Measurements from ENCODE around the gene SH3BP4. TPM values are rescaled to one million over a fixed set of nuclear protein-coding genes. Genes with fewer than 3 reads are reported as not detected.
"Not testable (repeated sequence)": the region's sequence is repeated elsewhere in the genome, so short reads cannot be mapped to it uniquely, and the experiment has no call there.

SH3BP4 gene
- polyA plus RNA-seq, 4 donors, result 3.6 to 36.7 (median 17.4) TPM

DNA sequence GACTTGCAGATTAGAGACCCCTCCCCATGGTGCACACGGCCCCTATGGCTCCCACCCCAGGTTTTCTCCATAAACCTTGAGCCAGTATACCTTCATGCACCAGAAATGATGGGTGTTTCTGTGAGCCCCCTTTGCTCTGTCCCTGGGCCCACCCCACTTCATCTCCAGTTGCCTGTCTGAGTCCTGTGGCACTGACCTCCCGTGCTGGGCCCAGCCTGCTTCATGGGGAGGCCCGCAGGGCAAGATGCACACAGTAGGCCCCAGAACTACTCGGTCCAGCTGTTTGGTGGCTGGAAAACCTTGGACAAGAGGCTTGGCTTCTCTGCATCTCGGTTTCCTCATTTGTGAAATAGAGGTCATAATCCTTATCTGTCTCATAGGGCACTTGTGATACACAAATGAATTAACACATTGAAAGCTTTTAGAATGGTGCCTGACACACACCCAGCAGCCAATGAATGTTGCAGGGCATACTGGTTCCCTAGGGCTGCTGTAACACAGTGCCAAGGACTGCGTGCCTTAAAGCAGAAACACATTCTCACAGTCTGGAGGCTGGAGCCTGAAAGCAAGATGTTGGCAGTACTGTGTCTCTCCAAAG lies 58.4 kb downstream of the SH3BP4 start:
- Histone ChIP-seq H3K36me3 (ENCODE audit: control insufficient read depth in 3 of 3, insufficient read depth in 2 of 3, low read depth in 1 of 3, low read length in 3 of 3) (peaks cover 0 to 32% (median 0%) of the 10 kb centered on the region in 3 donors), H3K27me3 (ENCODE audit: control insufficient read depth in 3 of 3, insufficient read depth in 3 of 3, low read length in 3 of 3) (no peaks in the 10 kb centered on the region), H3K9me3 (ENCODE audit: control insufficient read depth in 2 of 2, insufficient read depth in 1 of 2, low read depth in 1 of 2, low read length in 1 of 2) (peaks cover 0 to 9% of the 10 kb centered on the region in 2 donors), H3K4me3 (ENCODE audit: low read depth in 1 of 3, low read length in 3 of 3) (no peak overlapping the region), H3K27ac (ENCODE audit: low read depth in 1 of 3, low read length in 2 of 3) (peak overlapping the region in 2 of 3 donors; percentile 78 to 81), H3K4me1 (ENCODE audit: control insufficient read depth in 3 of 3, insufficient read depth in 2 of 3, low read depth in 1 of 3, low read length in 2 of 3) (peaks cover 4 to 61% (median 5%) of the 10 kb centered on the region in 3 donors)
- peak; percentile 44 to 77 for DNase-seq
- 26 to 64% (median 36%) methylated on average over 6 of the region's 6 CpGs for WGBS, 3 donors
- FAIRE-seq, result no peak

DNA sequence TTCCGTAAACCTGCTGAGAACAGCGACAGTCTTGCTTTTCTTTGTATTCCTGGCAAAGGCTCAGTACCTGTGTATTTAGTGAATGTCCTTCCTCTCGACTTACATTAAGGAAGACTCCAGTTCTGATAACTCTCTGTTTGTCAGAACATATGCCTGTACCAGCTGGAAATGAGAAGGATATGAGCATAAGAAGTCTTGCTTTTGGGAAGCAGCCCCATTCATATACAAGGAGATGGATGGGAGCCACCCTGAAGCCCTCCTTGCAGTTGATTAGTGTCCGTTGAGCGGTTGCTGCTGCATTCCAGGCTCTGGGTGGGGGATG lies 59.8 kb downstream of the SH3BP4 start:
- H3K4me1 ChIP-seq (ENCODE audit: control insufficient read depth in 3 of 3, insufficient read depth in 2 of 3, low read depth in 1 of 3, low read length in 2 of 3), result peaks cover 4 to 48% (median 5%) of the 10 kb centered on the region in 3 donors
- no peak overlapping the region for H3K27ac ChIP-seq (ENCODE audit: low read depth in 1 of 3, low read length in 2 of 3)
- no peaks in the 10 kb centered on the region for H3K27me3 ChIP-seq (ENCODE audit: control insufficient read depth in 3 of 3, insufficient read depth in 3 of 3, low read length in 3 of 3)
- WGBS, 3 donors, result 77 to 88% (median 83%) methylated on average over 5 of the region's 5 CpGs
- DNase-seq (no peak), FAIRE-seq (no peak)
- peaks cover 0 to 31% (median 0%) of the 10 kb centered on the region in 3 donors for H3K36me3 ChIP-seq (ENCODE audit: control insufficient read depth in 3 of 3, insufficient read depth in 2 of 3, low read depth in 1 of 3, low read length in 3 of 3)
- peaks cover 0 to 15% of the 10 kb centered on the region in 2 donors for H3K9me3 ChIP-seq (ENCODE audit: control insufficient read depth in 2 of 2, insufficient read depth in 1 of 2, low read depth in 1 of 2, low read length in 1 of 2)
- H3K4me3 ChIP-seq (ENCODE audit: low read depth in 1 of 3, low read length in 3 of 3), result no peak overlapping the region

DNA sequence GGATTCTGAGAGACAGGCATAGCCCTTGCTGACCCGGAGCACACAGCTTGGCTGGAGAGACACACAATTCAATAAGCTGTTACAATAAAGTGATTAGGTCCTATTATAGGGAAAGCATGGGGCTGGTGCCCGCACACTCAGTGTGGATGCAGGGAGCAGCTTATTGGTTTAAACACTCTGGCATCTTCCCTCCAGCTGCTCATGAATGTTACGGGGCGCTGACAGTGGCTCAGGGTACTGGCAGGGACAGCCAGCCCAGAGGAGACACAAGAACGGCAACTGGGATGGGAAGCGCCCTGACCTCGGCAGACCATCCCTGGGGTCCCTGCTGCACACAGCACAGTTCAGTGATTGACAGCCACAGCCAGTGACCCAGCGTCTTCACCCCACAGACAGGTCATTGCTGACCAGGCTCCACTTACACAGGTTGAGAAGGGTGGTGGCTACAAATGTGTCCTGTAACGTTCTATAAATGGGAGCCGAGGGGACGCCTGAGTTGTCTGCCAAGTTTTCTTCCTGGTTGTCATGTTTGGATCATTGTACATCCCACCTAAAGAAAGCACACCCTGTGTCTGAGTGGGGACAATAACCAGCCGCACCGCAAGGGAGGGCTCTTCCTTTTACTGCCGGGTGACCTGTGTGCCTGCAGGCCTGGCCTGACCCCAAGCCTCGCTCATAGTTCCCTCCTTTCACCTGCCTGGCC lies 60.3 kb downstream of the SH3BP4 start:
- Histone ChIP-seq H3K4me1 (ENCODE audit: control insufficient read depth in 3 of 3, insufficient read depth in 2 of 3, low read depth in 1 of 3, low read length in 2 of 3) (peaks cover 4 to 43% (median 5%) of the 10 kb centered on the region in 3 donors), H3K4me3 (ENCODE audit: low read depth in 1 of 3, low read length in 3 of 3) (no peak overlapping the region), H3K27me3 (ENCODE audit: control insufficient read depth in 3 of 3, insufficient read depth in 3 of 3, low read length in 3 of 3) (no peaks in the 10 kb centered on the region), H3K9me3 (ENCODE audit: control insufficient read depth in 2 of 2, insufficient read depth in 1 of 2, low read depth in 1 of 2, low read length in 1 of 2) (peaks cover 0 to 15% of the 10 kb centered on the region in 2 donors), H3K36me3 (ENCODE audit: control insufficient read depth in 3 of 3, insufficient read depth in 2 of 3, low read depth in 1 of 3, low read length in 3 of 3) (peaks cover 0 to 29% (median 0%) of the 10 kb centered on the region in 3 donors), H3K27ac (ENCODE audit: low read depth in 1 of 3, low read length in 2 of 3) (no peak overlapping the region)
- WGBS, 3 donors, result 68 to 81% (median 77%) methylated on average over 15 of the region's 15 CpGs
- no peak for DNase-seq
- FAIRE-seq, result no peak

DNA sequence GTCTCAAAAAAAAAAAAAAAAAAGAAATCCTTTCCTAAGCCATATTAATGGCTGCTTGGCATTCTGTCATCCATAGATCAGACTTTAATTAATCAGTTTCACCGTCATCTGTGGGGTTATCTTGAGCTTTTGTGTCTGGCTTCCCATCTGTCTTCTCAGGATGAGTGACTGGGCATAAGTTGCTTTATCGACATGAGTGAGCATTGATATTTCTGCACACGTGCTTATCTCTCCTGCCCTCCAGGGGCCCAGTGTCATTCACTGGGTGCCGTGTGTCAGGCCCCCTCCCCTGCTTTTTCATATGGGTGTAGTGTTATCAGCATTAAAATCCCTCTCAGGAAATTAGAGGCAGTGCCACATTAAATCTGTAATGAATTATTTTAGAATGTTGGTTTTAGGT lies 65.6 kb downstream of the SH3BP4 start:
- H3K4me1 ChIP-seq (ENCODE audit: control insufficient read depth in 3 of 3, insufficient read depth in 2 of 3, low read depth in 1 of 3, low read length in 2 of 3), result peaks cover 0 to 4% (median 0%) of the 10 kb centered on the region in 3 donors
- H3K27me3 ChIP-seq (ENCODE audit: control insufficient read depth in 3 of 3, insufficient read depth in 3 of 3, low read length in 3 of 3), result no peaks in the 10 kb centered on the region
- no peak overlapping the region for H3K27ac ChIP-seq (ENCODE audit: low read depth in 1 of 3, low read length in 2 of 3)
- peaks cover 0 to 36% (median 0%) of the 10 kb centered on the region in 3 donors for H3K36me3 ChIP-seq (ENCODE audit: control insufficient read depth in 3 of 3, insufficient read depth in 2 of 3, low read depth in 1 of 3, low read length in 3 of 3)
- H3K4me3 ChIP-seq (ENCODE audit: low read depth in 1 of 3, low read length in 3 of 3), result no peak overlapping the region
- DNase-seq (no peak), FAIRE-seq (no peak)
- 55 to 67% (median 55%) methylated on average over 4 of the region's 4 CpGs for WGBS, 3 donors
- H3K9me3 ChIP-seq (ENCODE audit: control insufficient read depth in 2 of 2, insufficient read depth in 1 of 2, low read depth in 1 of 2, low read length in 1 of 2), result peaks cover 0 to 15% of the 10 kb centered on the region in 2 donors

DNA sequence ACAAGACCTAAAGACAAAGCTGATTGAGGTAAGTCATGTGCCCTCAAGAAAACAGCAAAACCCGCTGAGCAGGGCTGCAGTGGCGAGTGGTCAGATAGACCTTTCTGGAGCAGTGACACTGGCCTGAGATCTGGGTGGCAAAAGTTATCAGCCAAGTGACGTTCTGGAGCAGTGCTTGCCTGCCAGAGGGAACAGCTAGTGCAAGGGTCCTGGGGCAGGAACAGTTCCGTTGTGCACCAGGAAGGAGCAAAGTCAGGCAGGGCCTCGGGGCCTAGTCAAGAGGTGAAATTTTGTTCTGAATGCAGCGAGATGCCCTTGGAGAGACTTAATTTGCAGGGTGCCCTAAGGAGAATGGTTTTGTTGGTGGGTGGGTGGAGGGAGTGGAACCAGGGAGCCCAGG lies 67.0 kb downstream of the SH3BP4 start:
- Histone ChIP-seq H3K4me1 (ENCODE audit: control insufficient read depth in 3 of 3, insufficient read depth in 2 of 3, low read depth in 1 of 3, low read length in 2 of 3) (peaks cover 0 to under 1% (median 0%) of the 10 kb centered on the region in 3 donors), H3K27me3 (ENCODE audit: control insufficient read depth in 3 of 3, insufficient read depth in 3 of 3, low read length in 3 of 3) (no peaks in the 10 kb centered on the region), H3K27ac (ENCODE audit: low read depth in 1 of 3, low read length in 2 of 3) (no peak overlapping the region), H3K36me3 (ENCODE audit: control insufficient read depth in 3 of 3, insufficient read depth in 2 of 3, low read depth in 1 of 3, low read length in 3 of 3) (peaks cover 0 to 30% (median 0%) of the 10 kb centered on the region in 3 donors), H3K9me3 (ENCODE audit: control insufficient read depth in 2 of 2, insufficient read depth in 1 of 2, low read depth in 1 of 2, low read length in 1 of 2) (peaks cover 0 to 15% of the 10 kb centered on the region in 2 donors), H3K4me3 (ENCODE audit: low read depth in 1 of 3, low read length in 3 of 3) (no peak overlapping the region)
- DNase-seq, result no peak
- FAIRE-seq, result no peak
- WGBS, 3 donors, result 88 to 90% (median 89%) methylated on average over 6 of the region's 6 CpGs

DNA sequence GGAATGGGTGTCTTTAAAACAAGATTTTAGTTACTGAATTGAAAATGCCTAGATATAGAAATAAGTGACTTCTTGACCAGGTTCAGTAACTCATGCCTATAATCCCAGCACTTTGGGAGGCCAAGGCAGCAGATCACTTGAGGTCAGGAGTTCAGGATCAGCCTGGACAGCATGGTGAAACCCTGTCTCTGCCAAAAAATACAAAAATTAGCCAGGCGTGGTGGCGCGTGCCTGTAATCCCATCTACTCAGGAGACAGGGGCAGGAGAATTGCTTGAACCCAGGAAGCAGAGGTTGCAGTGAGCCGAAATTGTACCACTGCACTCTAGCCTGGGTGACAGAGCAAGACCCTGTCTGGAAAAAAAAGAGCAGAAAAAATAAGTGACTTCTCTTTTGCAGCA lies 68.3 kb downstream of the SH3BP4 start:
- not testable (repeated sequence) for DNase-seq; H3K27me3 ChIP-seq (ENCODE audit: control insufficient read depth in 3 of 3, insufficient read depth in 3 of 3, low read length in 3 of 3); FAIRE-seq; H3K9me3 ChIP-seq (ENCODE audit: control insufficient read depth in 2 of 2, insufficient read depth in 1 of 2, low read depth in 1 of 2, low read length in 1 of 2); H3K27ac ChIP-seq (ENCODE audit: low read depth in 1 of 3, low read length in 2 of 3); H3K4me3 ChIP-seq (ENCODE audit: low read depth in 1 of 3, low read length in 3 of 3)
- Histone ChIP-seq H3K36me3 (ENCODE audit: control insufficient read depth in 3 of 3, insufficient read depth in 2 of 3, low read depth in 1 of 3, low read length in 3 of 3) (peaks cover 0 to 26% (median 0%) of the 10 kb centered on the region in 3 donors), H3K4me1 (ENCODE audit: control insufficient read depth in 3 of 3, insufficient read depth in 2 of 3, low read depth in 1 of 3, low read length in 2 of 3) (peaks cover 3 to 12% (median 10%) of the 10 kb centered on the region in 3 donors)
- WGBS, 3 donors, result 90 to 95% (median 93%) methylated on average over 4 of the region's 4 CpGs

DNA sequence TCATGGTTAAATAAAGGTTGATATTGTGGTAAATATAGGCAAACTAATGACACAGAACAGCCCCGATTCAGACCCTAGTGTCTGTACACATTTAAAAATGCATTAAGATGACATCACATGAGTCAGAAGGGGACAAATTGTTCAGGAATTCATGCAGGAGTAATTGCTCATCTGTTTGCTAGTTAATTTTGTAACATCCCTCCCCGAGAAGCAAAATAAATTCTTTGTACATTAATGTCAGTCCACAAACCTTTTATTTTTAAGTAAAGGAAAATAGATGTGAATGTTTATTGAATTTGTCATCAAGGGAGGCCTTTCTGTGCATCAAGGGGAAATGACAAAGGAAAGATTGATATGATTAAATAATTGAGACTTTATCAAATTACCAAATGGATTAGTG lies 69.9 kb downstream of the SH3BP4 start:
- WGBS, 3 donors, result 61 to 85% (median 73%) methylated on average over 2 of the region's 2 CpGs
- FAIRE-seq, result no peak
- Histone ChIP-seq H3K4me1 (ENCODE audit: control insufficient read depth in 3 of 3, insufficient read depth in 2 of 3, low read depth in 1 of 3, low read length in 2 of 3) (peaks cover 9 to 19% (median 15%) of the 10 kb centered on the region in 3 donors), H3K9me3 (ENCODE audit: control insufficient read depth in 2 of 2, insufficient read depth in 1 of 2, low read depth in 1 of 2, low read length in 1 of 2) (no peaks in the 10 kb centered on the region), H3K27ac (ENCODE audit: low read depth in 1 of 3, low read length in 2 of 3) (no peak overlapping the region), H3K4me3 (ENCODE audit: low read depth in 1 of 3, low read length in 3 of 3) (no peak overlapping the region), H3K27me3 (ENCODE audit: control insufficient read depth in 3 of 3, insufficient read depth in 3 of 3, low read length in 3 of 3) (no peaks in the 10 kb centered on the region), H3K36me3 (ENCODE audit: control insufficient read depth in 3 of 3, insufficient read depth in 2 of 3, low read depth in 1 of 3, low read length in 3 of 3) (peaks cover 0 to 18% (median 0%) of the 10 kb centered on the region in 3 donors)
- DNase-seq, result no peak

DNA sequence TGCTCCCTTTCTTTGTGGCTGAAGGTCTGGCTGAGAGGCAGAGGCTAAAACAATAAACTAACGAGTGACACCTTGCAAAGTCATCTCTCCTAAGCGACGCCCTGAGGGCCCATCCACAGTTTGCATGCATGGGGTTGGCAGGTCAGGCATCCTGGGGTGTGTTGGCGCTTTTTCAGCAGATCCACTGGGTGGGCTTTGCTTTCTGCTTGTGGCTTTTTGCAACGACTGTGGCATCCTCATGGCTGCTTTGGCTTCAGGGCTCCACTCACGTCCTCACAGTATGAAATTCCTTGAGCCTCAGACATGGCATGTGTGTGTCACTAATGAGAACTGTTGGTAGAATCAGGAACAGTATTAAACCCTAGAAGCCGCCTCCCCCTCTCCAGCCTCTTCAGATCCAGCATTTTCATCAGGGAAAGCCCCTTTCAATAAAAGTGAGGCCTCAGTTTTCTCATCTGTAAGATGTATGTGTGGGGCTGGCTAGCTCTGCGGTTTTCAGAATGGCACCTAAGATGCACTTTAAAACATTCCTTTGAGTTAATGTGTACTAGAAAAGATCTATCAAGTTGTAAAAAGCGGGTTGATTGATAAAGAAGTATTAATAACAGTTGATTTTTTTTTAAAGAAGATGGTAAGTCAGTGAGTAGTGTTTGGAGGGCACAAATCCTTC lies 72.5 kb downstream of the SH3BP4 start:
- Histone ChIP-seq H3K4me1 (ENCODE audit: control insufficient read depth in 3 of 3, insufficient read depth in 2 of 3, low read depth in 1 of 3, low read length in 2 of 3) (peaks cover 9 to 21% (median 19%) of the 10 kb centered on the region in 3 donors), H3K36me3 (ENCODE audit: control insufficient read depth in 3 of 3, insufficient read depth in 2 of 3, low read depth in 1 of 3, low read length in 3 of 3) (peaks cover 0 to 19% (median 0%) of the 10 kb centered on the region in 3 donors), H3K4me3 (ENCODE audit: low read depth in 1 of 3, low read length in 3 of 3) (no peak overlapping the region), H3K9me3 (ENCODE audit: control insufficient read depth in 2 of 2, insufficient read depth in 1 of 2, low read depth in 1 of 2, low read length in 1 of 2) (no peaks in the 10 kb centered on the region), H3K27me3 (ENCODE audit: control insufficient read depth in 3 of 3, insufficient read depth in 3 of 3, low read length in 3 of 3) (no peaks in the 10 kb centered on the region), H3K27ac (ENCODE audit: low read depth in 1 of 3, low read length in 2 of 3) (no peak overlapping the region)
- 38 to 66% (median 51%) methylated on average over 9 of the region's 9 CpGs for WGBS, 3 donors
- FAIRE-seq (no peak), DNase-seq (peak in 1 of 2 donors; percentile 49)

Data from small intestine (tissue), 7 donors.